Measurements from ENCODE around the gene CDH12. TPM values are rescaled to one million over a fixed set of nuclear protein-coding genes. Genes with fewer than 3 reads are reported as not detected.

CDH12 gene
- total and polyA plus RNA-seq, 10 of the 15 experiments (the other 5 are each of a cell fraction or from before 2014, with no cell fraction given) = 0.03 to 0.16 TPM; not detected in 8

- Histone ChIP-seq H3K9ac (ENCODE audit: control insufficient read depth, insufficient read depth, low read length) (no peak overlapping the region), H3K4me3 (no peak overlapping the region), H2AFZ (ENCODE audit: control insufficient read depth, low read depth, low read length) (no peak overlapping the region), H4K20me1 (ENCODE audit: control insufficient read depth, insufficient read depth) (no peaks in the 10 kb centered on the region), H3K27me3 (replicated peaks in 1 of 2; ENCODE audit: control insufficient read depth in 2 of 2, insufficient read depth in 2 of 2, low read length in 1 of 2) (no peaks in the 10 kb centered on the region), H3K79me2 (ENCODE audit: control insufficient read depth, insufficient read depth, low read length) (no peaks in the 10 kb centered on the region), H3K27ac (ENCODE audit: control insufficient read depth, insufficient read depth) (no peak overlapping the region), H3K9me3 (replicated peaks; ENCODE audit: control insufficient read depth, insufficient read depth, low read length) (no peaks in the 10 kb centered on the region), H3K36me3 (ENCODE audit: control insufficient read depth in 2 of 2, insufficient read depth in 2 of 2, low read length in 1 of 2) (no peaks in the 10 kb centered on the region), H3K4me2 (ENCODE audit: control insufficient read depth, insufficient read depth) (no peak overlapping the region), H3K4me1 (ENCODE audit: control insufficient read depth, insufficient read depth, low read length) (no peaks in the 10 kb centered on the region)
- no TSS peak for BruUV-seq (replicated peaks)
- DNase-seq (ENCODE audit: low read depth, low spot score) = no peak
- in situ Hi-C loops (cut with MboI) (no loop called here), intact Hi-C loops (cut with micrococcal nuclease; ENCODE audit: unreplicated experiment) (loop anchor here (5.0 kb wide), 1 partner anchor 94 kb away; no protein-coding TSS in a partner anchor)
- 21% methylated on average over 2 of the region's 2 CpGs for WGBS (ENCODE audit: insufficient coverage, insufficient replicate concordance, low lambda C conversion rate, missing lambda C conversion rate)
- FAIRE-seq = no peak
- peak; percentile 63 for ATAC-seq
- no peak for TF ChIP-seq NRF1 (conservative IDR thresholded peaks at IDR 0.05; ENCODE audit: low read depth, low read length)
- ChIA-PET CTCF (no interaction called here), SMC1A (ENCODE audit: uncharacterized antibody, unreplicated experiment) (no interaction called here), RAD21 (ENCODE audit: unreplicated experiment) (no interaction called here), POLR2A (no interaction called here)
Observed at GRCh38 chr5:21823076-21823574, 1030.0 kb downstream of the CDH12 start.

DNA sequence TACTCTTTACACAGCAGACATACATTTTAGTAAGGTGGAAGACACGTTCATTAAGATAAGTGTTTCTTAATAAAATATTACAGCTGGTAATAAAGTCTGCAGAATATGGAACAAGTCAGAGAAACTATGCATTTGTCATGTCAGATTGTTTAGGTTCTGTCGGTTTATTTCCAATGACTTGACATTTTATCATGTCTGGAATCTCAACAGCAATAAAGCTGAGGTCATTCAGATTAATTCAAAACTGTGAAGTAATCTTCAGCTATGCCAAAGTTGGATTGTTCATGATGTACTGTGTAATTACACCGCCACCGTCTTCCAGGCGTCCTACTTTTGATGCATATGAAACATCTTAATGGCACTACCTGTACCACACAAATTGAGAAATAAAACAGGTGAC lies 1032.6 kb downstream of the CDH12 start:
- intact Hi-C loops (cut with micrococcal nuclease; ENCODE audit: unreplicated experiment) = loop anchor here (5.0 kb wide), 1 partner anchor 97 kb away; no protein-coding TSS in a partner anchor
- no peaks in the 10 kb centered on the region for H3K36me3 ChIP-seq (ENCODE audit: control insufficient read depth in 2 of 2, insufficient read depth in 2 of 2, low read length in 1 of 2)
- TF ChIP-seq ZNF24 (IDR thresholded peaks at IDR 0.05) = no peak
- H3K79me2 ChIP-seq (ENCODE audit: control insufficient read depth, insufficient read depth, low read length) = no peaks in the 10 kb centered on the region
- POLR2A ChIA-PET = no interaction called here
- H4K20me1 ChIP-seq (ENCODE audit: control insufficient read depth, insufficient read depth) = no peaks in the 10 kb centered on the region
- H3K4me2 ChIP-seq (ENCODE audit: control insufficient read depth, insufficient read depth) = no peak overlapping the region
- H2AFZ ChIP-seq (ENCODE audit: control insufficient read depth, low read depth, low read length) = no peak overlapping the region
- H3K9me3 ChIP-seq (replicated peaks; ENCODE audit: control insufficient read depth, insufficient read depth, low read length) = no peaks in the 10 kb centered on the region
- SMC1A ChIA-PET (ENCODE audit: uncharacterized antibody, unreplicated experiment) = interaction anchor here (1.2 kb wide), 1 partner anchor 13 kb away, joined by 4 read pairs; no protein-coding TSS in a partner anchor
- H3K9ac ChIP-seq (ENCODE audit: control insufficient read depth, insufficient read depth, low read length) = no peak overlapping the region
- DNase-seq (ENCODE audit: low read depth, low spot score) (no peak), FAIRE-seq (no peak), ATAC-seq (no peak)
- BruUV-seq (replicated peaks) = no TSS peak
- RAD21 ChIA-PET (ENCODE audit: unreplicated experiment) = no interaction called here
- no peak overlapping the region for H3K27ac ChIP-seq (ENCODE audit: control insufficient read depth, insufficient read depth)
- WGBS (ENCODE audit: insufficient coverage, insufficient replicate concordance, low lambda C conversion rate, missing lambda C conversion rate) = 46% methylated on average over 5 of the region's 5 CpGs
- in situ Hi-C loops (cut with MboI) = no loop called here
- H3K4me3 ChIP-seq = no peak overlapping the region
- H3K27me3 ChIP-seq (replicated peaks in 1 of 2; ENCODE audit: control insufficient read depth in 2 of 2, insufficient read depth in 2 of 2, low read length in 1 of 2) = no peaks in the 10 kb centered on the region
- CTCF ChIA-PET = no interaction called here
- no peaks in the 10 kb centered on the region for H3K4me1 ChIP-seq (ENCODE audit: control insufficient read depth, insufficient read depth, low read length)

Data from GM12878 (cell line).